Spleen (tissue), 11 donors: ENCODE results near the gene CDK8. TPM values are rescaled to one million over a fixed set of nuclear protein-coding genes. Genes with fewer than 3 reads are reported as not detected.

Experiments
- DNase-seq: peaks from one replicate; pipeline ENCODE4 v3.0.0-alpha.2; 2020
- H3K27ac ChIP-seq, 8 donors: fragments of 200-600 bp; sonication (generic) in 7 of 8; 1 replicate in 4 of 8; 2 replicates in 4 of 8; pipeline versions ENCODE4 v1.5.0 to v1.8.0; 2016 to 2021; ENCODE audit warnings: inconsistent platforms in 4 of 8, mild to moderate bottlenecking in 4 of 8, moderate library complexity in 1 of 8
- H3K27me3 ChIP-seq, 7 donors: fragments of 200-600 bp; sonication (generic) in 6 of 7; replicated peaks in 1 of 7; 1 replicate in 4 of 7; 2 replicates in 3 of 7; pipeline versions ENCODE4 v1.5.0 to v1.8.0; 2016 to 2021; ENCODE audit warnings: inconsistent platforms in 3 of 7, mild to moderate bottlenecking in 1 of 7
- H3K36me3 ChIP-seq, 6 donors: fragments of 200-600 bp; sonication (generic) in 5 of 6; 1 replicate in 4 of 6; 2 replicates in 2 of 6; pipeline versions ENCODE4 v1.5.0 to v1.8.0; 2016 to 2021; ENCODE audit warnings: inconsistent platforms in 2 of 6
- H3K4me1 ChIP-seq, 6 donors: fragments of 200-600 bp; sonication (generic) in 5 of 6; 1 replicate in 3 of 6; 2 replicates in 3 of 6; pipeline versions ENCODE4 v1.5.0 to v1.8.0; 2016 to 2021; ENCODE audit warnings: inconsistent platforms in 3 of 6
- H3K4me3 ChIP-seq, 8 donors: fragments of 200-600 bp; sonication (generic) in 7 of 8; 1 replicate in 4 of 8; 2 replicates in 4 of 8; pipeline versions ENCODE4 v1.5.0 to v1.8.0; 2016 to 2021; ENCODE audit warnings: inconsistent platforms in 4 of 8, mild to moderate bottlenecking in 4 of 8, moderate library complexity in 2 of 8
- H3K9me3 ChIP-seq, 8 donors: fragments of 200-600 bp; sonication (generic) in 7 of 8; 1 replicate in 4 of 8; 2 replicates in 4 of 8; pipeline versions ENCODE4 v1.5.0 to v1.8.0; 2016 to 2021; ENCODE audit warnings: inconsistent platforms in 4 of 8
- CTCF ChIP-seq, 11 experiments: fragments of 200-600 bp in 7 of 11; fragments of 450-650 bp in 4 of 11; sonication (generic) in 4 of 11; IDR thresholded peaks in 8 of 11; conservative IDR thresholded peaks in 3 of 11; 1 replicate in 7 of 11; 2 replicates in 4 of 11; pipeline versions ENCODE4 v1.4.0 to v1.8.0; 2016 to 2021; ENCODE audit warnings: antibody characterized with exemption in 11 of 11, inconsistent platforms in 4 of 11, mild to moderate bottlenecking in 1 of 11
- POLR2A ChIP-seq, 3 donors: fragments of 450-650 bp; IDR thresholded peaks; one replicate each; pipeline ENCODE4 v1.5.1; 2017; ENCODE audit warnings: antibody characterized with exemption in 3 of 3, mild to moderate bottlenecking in 1 of 3
- POLR2AphosphoS5 ChIP-seq, 3 donors: sonication (generic); formaldehyde crosslinking; IDR thresholded peaks; one replicate each; pipeline ENCODE4 v1.5.1; 2017; ENCODE audit warnings: antibody characterized with exemption in 3 of 3
- WGBS, 5 donors: extraction: QIAGEN DNeasy Blood & Tissue Kit in 3 of 5; methylation state at CpG; one replicate each; pipeline versions ENCODE4 v1.1.5 to v1.1.7; 2013 to 2018; 5-methylcytosine and 5-hydroxymethylcytosine counted together
- intact Hi-C: fragments of 100-400 bp; cut with DNase I; formaldehyde crosslinking; loops from one replicate; pipeline ENCODE4 v1.15.0; 2023; ENCODE audit warnings: low total_unique reads
- polyA plus RNA-seq, 3 donors: library from polyadenylated mRNA; stranded (reverse); fragments of 200-250 nt; gene quantifications; one replicate each; pipeline ENCODE4 v1.2.1, GENCODE V29; 2013
- total RNA-seq, 7 donors: library from RNA; depleted of rRNA in 3 of 7; stranded (reverse); fragments of >200 nt in 3 of 7; fragmentation: NEBNext Ultra II Directional in 4 of 7; extraction: Animal tissue kit (Norgen Biotek cat#: 25700) in 4 of 7; gene quantifications; one replicate each; pipeline versions ENCODE4 v1.1.0 to v1.2.1, GENCODE V29; 2016 to 2021
- donor health status: healthy with polysubstance abuse.
- donor health status: DM: no; HTN: no; CAD: no; lungs with moderate emphysema.
- donor health status: DM: no; HTN: no; CAD: no.
- donor health status: Bipolar disorder and iron deficiency.
- donor health status: healthy.
- donor health status: DM: no; HTN: no; CAD: no.
- donor health status: DM: yes; HTN: yes; CAD: no.

CDK8 gene
- total and polyA plus RNA-seq, 10 donors, result 7.8 to 16.4 (median 9.2) TPM

GRCh38 chr13:26320766-26321165 lies 66.8 kb downstream of the CDK8 start:
- Histone ChIP-seq H3K9me3 (no peaks in the 10 kb centered on the region), H3K27ac (no peak overlapping the region), H3K36me3 (no peaks in the 10 kb centered on the region), H3K4me3 (no peak overlapping the region), H3K27me3 (no peaks in the 10 kb centered on the region), H3K4me1 (peaks cover 0 to 17% (median 0%) of the 10 kb centered on the region in 6 donors)
- intact Hi-C loops, result no loop called here
- TF ChIP-seq POLR2AphosphoS5 (IDR thresholded peaks at IDR 0.05), result no peak
- no peak for DNase-seq

- Histone ChIP-seq H3K27ac (no peak overlapping the region), H3K9me3 (no peaks in the 10 kb centered on the region), H3K27me3 (no peaks in the 10 kb centered on the region), H3K4me1 (peaks cover 0 to 18% (median 0%) of the 10 kb centered on the region in 6 donors), H3K36me3 (no peaks in the 10 kb centered on the region), H3K4me3 (no peak overlapping the region)
- DNase-seq, result no peak
- intact Hi-C loops, result no loop called here
- TF ChIP-seq POLR2A (IDR thresholded peaks at IDR 0.05) (no peak), POLR2AphosphoS5 (IDR thresholded peaks at IDR 0.05) (no peak), CTCF (IDR thresholded peaks at IDR 0.05 in 8 of 11, conservative IDR thresholded peaks at IDR 0.05 in 3 of 11) (no peak)
- WGBS, 5 donors, result 47 to 52% (median 50%) methylated on average over 2 of the region's 2 CpGs
Measured at GRCh38 chr13:26323127-26323526, 69.2 kb downstream of the CDK8 start.

- no peak for DNase-seq
- Histone ChIP-seq H3K9me3 (peaks cover 0 to 3% (median 0%) of the 10 kb centered on the region in 8 donors), H3K4me3 (no peak overlapping the region), H3K27ac (no peak overlapping the region), H3K36me3 (no peaks in the 10 kb centered on the region), H3K4me1 (peaks cover 0 to 18% (median 0%) of the 10 kb centered on the region in 6 donors), H3K27me3 (no peaks in the 10 kb centered on the region)
- intact Hi-C loops, result no loop called here
- 49 to 100% (median 93%) methylated on average over 1 of the region's 1 CpG for WGBS, 5 donors
- TF ChIP-seq POLR2A (IDR thresholded peaks at IDR 0.05) (no peak), CTCF (IDR thresholded peaks at IDR 0.05 in 8 of 11, conservative IDR thresholded peaks at IDR 0.05 in 3 of 11) (no peak), POLR2AphosphoS5 (IDR thresholded peaks at IDR 0.05) (no peak)
Measured at GRCh38 chr13:26323764-26324163, 69.8 kb downstream of the CDK8 start.

- Histone ChIP-seq H3K36me3 (no peaks in the 10 kb centered on the region), H3K4me3 (no peak overlapping the region), H3K9me3 (peaks cover 0 to 3% (median 0%) of the 10 kb centered on the region in 8 donors), H3K27ac (no peak overlapping the region), H3K27me3 (no peaks in the 10 kb centered on the region), H3K4me1 (peaks cover 0 to 18% (median 0%) of the 10 kb centered on the region in 6 donors)
- 85 to 97% (median 90%) methylated on average over 3 of the region's 3 CpGs for WGBS, 5 donors
- no peak for DNase-seq
- intact Hi-C loops, result no loop called here
- TF ChIP-seq CTCF (IDR thresholded peaks at IDR 0.05 in 8 of 11, conservative IDR thresholded peaks at IDR 0.05 in 3 of 11) (no peak), POLR2A (IDR thresholded peaks at IDR 0.05) (no peak), POLR2AphosphoS5 (IDR thresholded peaks at IDR 0.05) (no peak)
Measured at GRCh38 chr13:26324294-26324693, 70.4 kb downstream of the CDK8 start.

GRCh38 chr13:26324867-26325266 lies 70.9 kb downstream of the CDK8 start:
- H3K4me3 ChIP-seq, result no peak overlapping the region
- TF ChIP-seq POLR2A (IDR thresholded peaks at IDR 0.05) (no peak), POLR2AphosphoS5 (IDR thresholded peaks at IDR 0.05) (no peak), CTCF (IDR thresholded peaks at IDR 0.05 in 8 of 11, conservative IDR thresholded peaks at IDR 0.05 in 3 of 11) (no peak)
- H3K27me3 ChIP-seq, result no peaks in the 10 kb centered on the region
- H3K27ac ChIP-seq, result no peak overlapping the region
- H3K9me3 ChIP-seq, result peaks cover 0 to 3% (median 0%) of the 10 kb centered on the region in 8 donors
- H3K4me1 ChIP-seq, result peaks cover 0 to 18% (median 0%) of the 10 kb centered on the region in 6 donors
- no peaks in the 10 kb centered on the region for H3K36me3 ChIP-seq
- no peak for DNase-seq
- intact Hi-C loops, result no loop called here
